Measurements from ENCODE around the gene CD180.

DNA sequence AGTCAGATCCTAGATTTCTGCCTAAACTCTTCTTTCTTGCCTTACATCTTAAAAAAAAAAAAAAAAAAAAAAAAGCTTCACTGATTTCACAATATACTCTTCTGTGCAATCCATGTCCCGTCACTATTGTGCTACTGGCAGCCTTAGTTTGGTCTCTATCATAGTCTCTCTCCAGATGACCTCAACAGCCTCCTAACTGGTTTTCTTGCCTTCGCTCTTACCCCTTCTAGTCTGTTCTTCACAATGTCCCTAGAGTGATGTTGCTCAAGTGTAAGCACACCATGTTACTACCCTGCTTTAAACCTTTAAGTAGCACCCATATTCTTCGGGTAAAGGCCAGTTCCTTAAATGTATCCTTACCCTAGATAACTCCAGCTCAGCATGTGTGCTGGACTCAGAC lies 25.8 kb downstream of the CD180 start:
- no peak for TF ChIP-seq SUZ12 (IDR thresholded peaks at IDR 0.05)
- no peak for TF ChIP-seq HDGF (IDR thresholded peaks at IDR 0.05; ENCODE audit: borderline replicate concordance)
- TF ChIP-seq FOXM1 (IDR thresholded peaks at IDR 0.05; ENCODE audit: borderline replicate concordance) = no peak
- TF ChIP-seq NFRKB (IDR thresholded peaks at IDR 0.05) = no peak
- no peak for TF ChIP-seq ZNF384 (IDR thresholded peaks at IDR 0.05)
- TF ChIP-seq FOXK2 (IDR thresholded peaks at IDR 0.05) = no peak
- TF ChIP-seq L3MBTL2 (conservative IDR thresholded peaks at IDR 0.05) = no peak
- TF ChIP-seq SP1 (IDR thresholded peaks at IDR 0.05) = no peak
- TF ChIP-seq PKNOX1 (IDR thresholded peaks at IDR 0.05) = no peak
- TF ChIP-seq FOXA1 (IDR thresholded peaks at IDR 0.05) = no peak

All from HEK293T (cell line).